GM18868 (cell line): ENCODE measurements around the gene PTP4A1.
"Not testable (repeated sequence)": the region's sequence is repeated elsewhere in the genome, so short reads cannot be mapped to it uniquely, and the experiment has no call there.

Experiments used
- ATAC-seq: cut with Tn5 transposase; IDR thresholded peaks from one replicate; pipeline ENCODE4 v1.9.1; 2021; ENCODE audit warnings: mild to moderate bottlenecking, moderate library complexity; ENCODE audit not compliant: unreplicated experiment

Gene PTP4A1

GRCh38 chr6:63572044-63572746 is at the start of gene PTP4A1, which contains the start of gene LOC128125822:
Gene PTP4A1, plus strand, starts transcription at chr6:63572480. Its CDS starts 4,401 bp downstream, at chr6:63576881.
Gene LOC128125822, plus strand, starts transcription at chr6:63572480.
- peak; percentile 86 for ATAC-seq

GRCh38 chr6:63522911-63523287 is 49.4 kb upstream of the PTP4A1 start:
- not testable (repeated sequence) for ATAC-seq

GRCh38 chr6:63523630-63524029 is 48.6 kb upstream of the PTP4A1 start:
- no peak for ATAC-seq

GRCh38 chr6:63525186-63525878 is 46.9 kb upstream of the PTP4A1 start:
- ATAC-seq: no peak

- ATAC-seq: no peak
Measured at GRCh38 chr6:63526931-63527330, 45.3 kb upstream of the PTP4A1 start.

GRCh38 chr6:63527658-63528514 is 44.4 kb upstream of the PTP4A1 start:
- peak; percentile 63 for ATAC-seq

- ATAC-seq: peak; percentile 63
Measured at GRCh38 chr6:63529498-63529897, 42.8 kb upstream of the PTP4A1 start.

- ATAC-seq: no peak
Measured at GRCh38 chr6:63530182-63530581, 42.1 kb upstream of the PTP4A1 start.

GRCh38 chr6:63530991-63531390 is 41.3 kb upstream of the PTP4A1 start:
- ATAC-seq: no peak

GRCh38 chr6:63533026-63533425 is 39.3 kb upstream of the PTP4A1 start:
- no peak for ATAC-seq

GRCh38 chr6:63533952-63534351 is 38.3 kb upstream of the PTP4A1 start:
- ATAC-seq: no peak

GRCh38 chr6:63537201-63537958 is 34.9 kb upstream of the PTP4A1 start:
- ATAC-seq: no peak

GRCh38 chr6:63537959-63538300 is 34.4 kb upstream of the PTP4A1 start:
- no peak for ATAC-seq

- no peak for ATAC-seq
Measured at GRCh38 chr6:63538550-63538949, 33.7 kb upstream of the PTP4A1 start.

GRCh38 chr6:63543001-63543400 is 29.3 kb upstream of the PTP4A1 start:
- no peak for ATAC-seq

GRCh38 chr6:63543982-63544381 is 28.3 kb upstream of the PTP4A1 start:
- ATAC-seq: no peak

GRCh38 chr6:63546236-63546635 is 26.0 kb upstream of the PTP4A1 start:
- ATAC-seq: no peak

GRCh38 chr6:63546697-63547096 is 25.6 kb upstream of the PTP4A1 start:
- no peak for ATAC-seq

- no peak for ATAC-seq
Measured at GRCh38 chr6:63549076-63549475, 23.2 kb upstream of the PTP4A1 start.

GRCh38 chr6:63553208-63553607 is 19.1 kb upstream of the PTP4A1 start:
- peak; percentile 98 for ATAC-seq

GRCh38 chr6:63553900-63554299 is 18.4 kb upstream of the PTP4A1 start:
- no peak for ATAC-seq
